HepG2 (cell line): ENCODE data around the gene RAB6A. TPM values are rescaled to one million over a fixed set of nuclear protein-coding genes. Genes with fewer than 3 reads are reported as not detected.

Source experiments
- ATAC-seq: fragments of 200-7000 bp; cut with Tn5 transposase; 3 replicates; pipeline ENCODE4 v1.9.1; 2020; ENCODE audit warnings: mild to moderate bottlenecking, moderate library complexity
- BruUV-seq: library from RNA; stranded (reverse); fragments of 400-500 nt; replicated peaks from 2 replicates; lab custom pipeline; 2021; lab: Mats Ljungman, UMichigan
- CTCF ChIA-PET: fragments of 300-600 bp; formaldehyde crosslinking; extraction: SDS; loops from one replicate; lab custom pipeline; 2021; ENCODE audit warnings: low total read pairs, inconsistent platforms, low intra/inter-chr PET ratio; lab: Yijun Ruan, JAX
- POLR2A ChIA-PET: fragments of 350-600 bp; sonication (Branson Sonifier 250); formaldehyde crosslinking; loops from one replicate; lab custom pipeline; 2020; ENCODE audit warnings: antibody characterized with exemption, inconsistent platforms; lab: Yijun Ruan, JAX
- DNase-seq: peaks from one replicate; pipeline ENCODE4 v3.0.0-alpha.2; 2015; ENCODE audit warnings: low spot score
- FAIRE-seq: peaks from 3 replicates; lab custom pipeline; 2011; peaks lifted over from hg19 to GRCh38; lab: Jason Lieb, UNC
- H2AFZ ChIP-seq: one replicate; pipeline ENCODE4 v1.6.1; 2011; ENCODE audit warnings: low read length, inconsistent platforms
- H3K27ac ChIP-seq: fragments of 300-600 bp; 3 replicates; pipeline ENCODE4 v1.8.0; 2011; ENCODE audit warnings: mixed run types, mild to moderate bottlenecking, mixed read lengths, low read length, inconsistent platforms; ENCODE audit not compliant: insufficient read depth; ENCODE audit errors: extremely low read length
- H3K27me3 ChIP-seq, 2 experiments: fragments of 200-600 bp in 1 of 2; 2 replicates in 1 of 2; 3 replicates in 1 of 2; pipeline versions ENCODE4 v1.6.0 to v1.8.0; 2011; ENCODE audit warnings: low read length in 2 of 2, mild to moderate bottlenecking in 2 of 2, moderate library complexity in 2 of 2, inconsistent platforms in 1 of 2; ENCODE audit not compliant: insufficient read depth in 2 of 2, control insufficient read depth in 1 of 2
- H3K36me3 ChIP-seq, 2 experiments: fragments of 200-600 bp in 1 of 2; replicated peaks in 1 of 2; 2 replicates in 1 of 2; 3 replicates in 1 of 2; pipeline versions ENCODE4 v1.5.1 to v1.8.0; 2011; ENCODE audit warnings: low read length in 2 of 2, inconsistent platforms in 1 of 2; ENCODE audit not compliant: insufficient read depth in 2 of 2, control insufficient read depth in 1 of 2
- H3K4me1 ChIP-seq: 2 replicates; pipeline ENCODE4 v1.5.1; 2012; ENCODE audit warnings: low read length, inconsistent platforms; ENCODE audit not compliant: insufficient read depth
- H3K4me2 ChIP-seq: 2 replicates; pipeline ENCODE4 v1.6.0; 2011; ENCODE audit warnings: low read depth, low read length, inconsistent platforms
- H3K4me3 ChIP-seq, 3 experiments: fragments of 200-600 bp in 1 of 3; sonication (generic), shearing (Covaris generic) in 1 of 3; replicated peaks in 1 of 3; 2 replicates each; pipeline ENCODE4 v1.5.1; 2011 to 2016; ENCODE audit warnings: low read length in 3 of 3, inconsistent platforms in 2 of 3, low read depth in 2 of 3, mild to moderate bottlenecking in 2 of 3, control low read depth in 1 of 3, mixed read lengths in 1 of 3; ENCODE audit not compliant: insufficient read depth in 1 of 3
- H3K79me2 ChIP-seq: one replicate; pipeline ENCODE4 v1.6.1; 2011; ENCODE audit warnings: low read length, inconsistent platforms; ENCODE audit not compliant: insufficient read depth
- H3K9ac ChIP-seq: 2 replicates; pipeline ENCODE4 v1.6.0; 2011; ENCODE audit warnings: mild to moderate bottlenecking, low read depth, low read length, inconsistent platforms; ENCODE audit not compliant: insufficient read depth
- H3K9me3 ChIP-seq: 2 replicates; pipeline ENCODE4 v1.5.1; 2012; ENCODE audit warnings: mild to moderate bottlenecking, low read length
- H4K20me1 ChIP-seq: 2 replicates; pipeline ENCODE4 v1.6.0; 2011; ENCODE audit warnings: inconsistent platforms, mild to moderate bottlenecking, low read length, moderate library complexity; ENCODE audit not compliant: insufficient read depth
- E2F5 ChIP-seq: sonication (generic); formaldehyde crosslinking; conservative IDR thresholded peaks from 2 replicates; pipeline ENCODE4 v1.4.0; 2020; ENCODE audit warnings: missing genetic modification reagents
- HOXA5 ChIP-seq: sonication (generic); formaldehyde crosslinking; IDR thresholded peaks from 2 replicates; pipeline ENCODE4 v1.4.0; 2020; ENCODE audit warnings: missing genetic modification reagents
- SIN3A ChIP-seq: IDR thresholded peaks from 2 replicates; pipeline ENCODE4 v1.6.1; 2011; ENCODE audit warnings: low read depth, mild to moderate bottlenecking, control low read depth, low read length, borderline replicate concordance
- ZNF274 ChIP-seq: sonication (generic); formaldehyde crosslinking; IDR thresholded peaks from 2 replicates; pipeline ENCODE4 v1.5.1; 2020; ENCODE audit warnings: mild to moderate bottlenecking, missing genetic modification reagents
- ZNF687 ChIP-seq: sonication (generic); formaldehyde crosslinking; IDR thresholded peaks from 2 replicates; pipeline ENCODE4 v1.5.1; 2020; ENCODE audit warnings: mild to moderate bottlenecking, missing genetic modification reagents, moderate library complexity
- WGBS: methylation state at CpG from one replicate; pipeline ENCODE4 v1.1.6; 2017; ENCODE audit warnings: low lambda C conversion rate; 5-methylcytosine and 5-hydroxymethylcytosine counted together
- in situ Hi-C: cut with HindIII; loops from 2 replicates; pipeline ENCODE4 v1.10.0; 2017; ENCODE audit warnings: low pct_unique_long_range_greater_than_20kb; ENCODE audit not compliant: extremely low pct_ligation_motif_present
- intact Hi-C: fragments of 100-400 bp; cut with micrococcal nuclease; formaldehyde crosslinking; loops from one replicate; pipeline ENCODE4 v1.10.0; 2022; ENCODE audit not compliant: unreplicated experiment
- polyA plus RNA-seq, 8 experiments: library from polyadenylated mRNA; depleted of rRNA in 3 of 8; stranded (reverse) in 7 of 8; unstranded in 1 of 8; fragments of >200 nt; fragmentation: Illumina TruSeq in 4 of 8; extraction: Trizol in 4 of 8; gene quantifications; 2 replicates each; pipeline versions ENCODE4 v1.2.1 to v1.2.3, GENCODE V29; 2011 to 2016; ENCODE audit warnings: low read depth in 4 of 8, missing spikeins in 1 of 8, mixed read lengths in 1 of 8; ENCODE audit not compliant: insufficient read depth in 1 of 8
- total RNA-seq, 5 experiments: library from RNA; depleted of rRNA; stranded (reverse); fragments of >200 nt; fragmentation: Illumina TruSeq; extraction: Trizol; gene quantifications; 2 replicates each; pipeline ENCODE4 v1.2.3, GENCODE V29; 2016; ENCODE audit warnings: low read depth in 1 of 5

Gene RAB6A
- total and polyA plus RNA-seq, 2 of the 13 experiments (the other 11 are each of a cell fraction or from before 2014, with no cell fraction given) = 74.3 to 121 TPM

GRCh38 chr11:73795925-73796632 lies 35.2 kb upstream of the RAB6A start:
- ChIA-PET CTCF (no interaction called here), POLR2A (interaction anchor here (2.0 kb wide), 1 partner anchor 8 kb away, joined by 8 read pairs; the partner anchor contains the start of gene MRPL48)
- intact Hi-C loops = no loop called here
- BruUV-seq = no TSS peak
- H3K27ac ChIP-seq = no peak overlapping the region
- peaks cover 3 to 14% of the 10 kb centered on the region in 2 experiments; a peak in 2 of 5 replicates for H3K36me3 ChIP-seq
- H3K9ac ChIP-seq = no peak overlapping the region
- ATAC-seq (no peak), DNase-seq (no peak), FAIRE-seq (no peak)
- 94% methylated on average over 6 of the region's 19 CpGs for WGBS
- no peaks in the 10 kb centered on the region for H4K20me1 ChIP-seq
- in situ Hi-C loops = no loop called here
- H2AFZ ChIP-seq = no peak overlapping the region
- no peaks in the 10 kb centered on the region for H3K9me3 ChIP-seq
- no peak overlapping the region for H3K4me3 ChIP-seq
- no peaks in the 10 kb centered on the region for H3K27me3 ChIP-seq
- H3K4me1 ChIP-seq = peaks cover 15% of the 10 kb centered on the region
- TF ChIP-seq HOXA5 (CRISPR knock-in tag) = no peak
- TF ChIP-seq E2F5 (CRISPR knock-in tag) = no peak
- peak; percentile 12; the same call in 1 of the 2 replicates for TF ChIP-seq ZNF687
- TF ChIP-seq SIN3A = no peak
- TF ChIP-seq ZNF274 (CRISPR knock-in tag) = 0 out of 2 replicates have a peak, but pooled peaks have one; percentile 28
- no peak overlapping the region for H3K4me2 ChIP-seq
- H3K79me2 ChIP-seq = peaks cover 3% of the 10 kb centered on the region
